SK-N-SH (cell line): ENCODE data around the gene PRSS48. TPM values are rescaled to one million over a fixed set of nuclear protein-coding genes. Genes with fewer than 3 reads are reported as not detected.
A peak's percentile ranks its signal among the peaks of the same experiment; 100 is the strongest.

Source experiments
- CTCF ChIA-PET: fragments of 300-600, 350-600 bp; formaldehyde crosslinking; extraction: SDS; loops from one replicate; lab custom pipeline; 2021; lab: Yijun Ruan, JAX
- POLR2A ChIA-PET: fragments of 350-600 bp; sonication (Branson Sonifier 250); formaldehyde crosslinking; extraction: SDS; loops from one replicate; lab custom pipeline; 2020; ENCODE audit warnings: antibody characterized with exemption, inconsistent platforms; lab: Yijun Ruan, JAX
- DNase-seq: peaks from one replicate; pipeline ENCODE4 v3.0.0; 2012
- H2AFZ ChIP-seq: fragments of 200-600 bp; sonication (generic); 2 replicates; pipeline ENCODE4 v1.8.1; 2016; ENCODE audit warnings: antibody characterized with exemption, mild to moderate bottlenecking, low read depth
- H3F3A ChIP-seq: fragments of 200-600 bp; sonication (generic); replicated peaks from 2 replicates; pipeline ENCODE3; 2016; ENCODE audit warnings: antibody characterized with exemption, mild to moderate bottlenecking; ENCODE audit not compliant: insufficient read depth
- H3K27ac ChIP-seq, 2 experiments: fragments of 200-500 bp in 1 of 2; fragments of 200-600 bp in 1 of 2; sonication (Bioruptor generic) in 1 of 2; sonication (generic), shearing (Covaris generic) in 1 of 2; 2 replicates each; pipeline versions ENCODE4 v1.5.1 to v1.6.1; 2014 to 2016; ENCODE audit warnings: low read depth in 2 of 2, inconsistent platforms in 1 of 2, low read length in 1 of 2, mild to moderate bottlenecking in 1 of 2, mixed read lengths in 1 of 2
- H3K27me3 ChIP-seq: fragments of 200-600 bp; sonication (generic), shearing (Covaris generic); 2 replicates; pipeline ENCODE4 v1.6.1; 2016; ENCODE audit warnings: mixed run types; ENCODE audit not compliant: insufficient read depth
- H3K36me3 ChIP-seq, 2 experiments: fragments of 200-500 bp in 1 of 2; fragments of 200-600 bp in 1 of 2; sonication (Bioruptor generic) in 1 of 2; sonication (generic) in 1 of 2; replicated peaks in 1 of 2; 2 replicates each; pipeline versions ENCODE3 to v1.5.1; 2014 to 2016; ENCODE audit warnings: low read length in 1 of 2, mild to moderate bottlenecking in 1 of 2; ENCODE audit not compliant: insufficient read depth in 2 of 2, control insufficient read depth in 1 of 2
- H3K4me1 ChIP-seq, 2 experiments: fragments of 200-500 bp in 1 of 2; fragments of 200-600 bp in 1 of 2; sonication (Bioruptor generic) in 1 of 2; sonication (generic), shearing (Covaris generic) in 1 of 2; 2 replicates each; pipeline versions ENCODE4 v1.5.1 to v1.6.1; 2014 to 2016; ENCODE audit warnings: low read depth in 1 of 2, low read length in 1 of 2, mixed run types in 1 of 2; ENCODE audit not compliant: insufficient read depth in 2 of 2, control insufficient read depth in 1 of 2
- H3K4me2 ChIP-seq: fragments of 200-600 bp; sonication (generic), shearing (Covaris generic); 2 replicates; pipeline ENCODE4 v1.6.1; 2017; ENCODE audit warnings: mixed run types
- H3K4me3 ChIP-seq, 2 experiments: fragments of 200-500 bp in 1 of 2; fragments of 200-600 bp in 1 of 2; sonication (Bioruptor generic) in 1 of 2; sonication (generic), shearing (Covaris generic) in 1 of 2; 2 replicates each; pipeline versions ENCODE4 v1.5.1 to v1.8.1; 2014 to 2016; ENCODE audit warnings: low read depth in 2 of 2, inconsistent platforms in 1 of 2, low read length in 1 of 2, mild to moderate bottlenecking in 1 of 2, mixed read lengths in 1 of 2, moderate library complexity in 1 of 2
- H3K79me2 ChIP-seq: fragments of 200-600 bp; sonication (generic); 2 replicates; pipeline ENCODE4 v1.8.1; 2017; ENCODE audit warnings: mild to moderate bottlenecking; ENCODE audit not compliant: insufficient read depth
- H3K9ac ChIP-seq: fragments of 200-600 bp; sonication (generic); 2 replicates; pipeline ENCODE4 v1.6.1; 2017; ENCODE audit warnings: mixed run types
- H3K9me2 ChIP-seq: fragments of 200-600 bp; sonication (generic); 2 replicates; pipeline ENCODE4 v1.6.1; 2017; ENCODE audit warnings: mixed run types
- H3K9me3 ChIP-seq: fragments of 200-600 bp; sonication (generic); 2 replicates; pipeline ENCODE4 v1.6.1; 2017; ENCODE audit warnings: mixed run types, mild to moderate bottlenecking, moderate library complexity
- H4K20me1 ChIP-seq: fragments of 200-600 bp; sonication (generic); 2 replicates; pipeline ENCODE4 v1.6.1; 2017; ENCODE audit warnings: mild to moderate bottlenecking, mixed run types; ENCODE audit not compliant: insufficient read depth
- ELF1 ChIP-seq: IDR thresholded peaks from 2 replicates; pipeline ENCODE4 v1.4.0; 2012
- EP300 ChIP-seq, 2 experiments: IDR thresholded peaks; 2 replicates each; pipeline versions ENCODE4 v1.4.0 to v1.6.1; 2012; ENCODE audit warnings: borderline replicate concordance in 1 of 2, low read depth in 1 of 2, low read length in 1 of 2
- FOSL2 ChIP-seq: IDR thresholded peaks from 2 replicates; pipeline ENCODE4 v1.4.0; 2012; ENCODE audit warnings: low read depth, mild to moderate bottlenecking, moderate library complexity, borderline replicate concordance
- FOXJ3 ChIP-seq: sonication (generic); formaldehyde crosslinking; IDR thresholded peaks from 2 replicates; pipeline ENCODE4 v1.5.1; 2020; ENCODE audit warnings: mild to moderate bottlenecking, missing genetic modification reagents
- FOXM1 ChIP-seq: IDR thresholded peaks from 2 replicates; pipeline ENCODE4 v1.4.0; 2012; ENCODE audit warnings: low read depth, mild to moderate bottlenecking
- GABPA ChIP-seq: IDR thresholded peaks from 2 replicates; pipeline ENCODE4 v1.4.0; 2012; ENCODE audit warnings: low read depth, mild to moderate bottlenecking
- GATA2 ChIP-seq: sonication (generic); formaldehyde crosslinking; IDR thresholded peaks from 2 replicates; pipeline ENCODE4 v1.5.0; 2020; ENCODE audit warnings: mild to moderate bottlenecking, missing genetic modification reagents
- JUND ChIP-seq: IDR thresholded peaks from 2 replicates; pipeline ENCODE4 v1.4.0; 2012
- MAX ChIP-seq: IDR thresholded peaks from 2 replicates; pipeline ENCODE4 v1.4.0; 2012; ENCODE audit warnings: low read depth
- PBX3 ChIP-seq: IDR thresholded peaks from 2 replicates; pipeline ENCODE4; 2012
- POLR2AphosphoS5 ChIP-seq: IDR thresholded peaks from 2 replicates; pipeline ENCODE4 v1.6.1; 2012; ENCODE audit warnings: low read depth, low read length
- RCOR1 ChIP-seq: fragments of 150-350 bp; IDR thresholded peaks from 2 replicates; pipeline ENCODE4 v1.6.1; 2017; ENCODE audit warnings: antibody characterized with exemption, low read length
- USF1 ChIP-seq: IDR thresholded peaks from 2 replicates; pipeline ENCODE4 v1.4.0; 2012; ENCODE audit warnings: low read depth, borderline replicate concordance
- USF2 ChIP-seq: fragments of 150-350 bp; IDR thresholded peaks from 2 replicates; pipeline ENCODE4 v1.6.1; 2017; ENCODE audit warnings: antibody characterized with exemption, low read length, low read depth, borderline replicate concordance
- YY1 ChIP-seq: IDR thresholded peaks from 2 replicates; pipeline ENCODE4 v1.4.0; 2012; ENCODE audit warnings: low read depth, mild to moderate bottlenecking
- ZBTB33 ChIP-seq: IDR thresholded peaks from 2 replicates; pipeline ENCODE4 v1.4.0; 2012; ENCODE audit warnings: low read depth, borderline replicate concordance
- WGBS: methylation state at CpG from one replicate; pipeline ENCODE4 v1.1.6; 2017; ENCODE audit warnings: low lambda C conversion rate; 5-methylcytosine and 5-hydroxymethylcytosine counted together
- polyA plus RNA-seq, 3 experiments: library from polyadenylated mRNA; depleted of rRNA; stranded (reverse); fragments of >200 nt; gene quantifications; 2 replicates each; pipeline ENCODE4 v1.2.3, GENCODE V29; 2012

Gene PRSS48
- polyA plus RNA-seq, 1 of the 3 experiments (the other 2 are of a cell fraction), result not detected

GRCh38 chr4:151323667-151324066 is 46.7 kb downstream of the PRSS48 start (continued):
- no peak for TF ChIP-seq USF2
- TF ChIP-seq MAX, result no peak
- TF ChIP-seq FOXM1, result no peak
- no peak for TF ChIP-seq ZBTB33
- no peak for TF ChIP-seq ELF1
- TF ChIP-seq FOXJ3 (CRISPR knock-in tag), result no peak

GRCh38 chr4:151324124-151324751 is 47.3 kb downstream of the PRSS48 start:
- WGBS, result 32% methylated on average over 12 of the region's 12 CpGs
- Histone ChIP-seq H3K9ac (peak overlapping the region; percentile 84; the same call in 1 of the 2 replicates), H4K20me1 (no peaks in the 10 kb centered on the region), H3K9me2 (no peaks in the 10 kb centered on the region), H3K4me2 (peak overlapping the region; percentile 79), H3K4me1 (peaks cover 0 to 7% of the 10 kb centered on the region in 2 experiments; a peak in 2 of 4 replicates), H3F3A (peaks cover 34% of the 10 kb centered on the region), H3K4me3 (peak overlapping the region; percentile 80 to 81), H2AFZ (peak overlapping the region; percentile 98; the same call in 1 of the 2 replicates), H3K27me3 (no peaks in the 10 kb centered on the region), H3K27ac (peak overlapping the region; percentile 68 to 81; a peak in 3 of 4 replicates), H3K79me2 (peaks cover 41% of the 10 kb centered on the region)
- CTCF ChIA-PET, result interaction anchor here (0.8 to 1.3 kb wide), 5 partner anchors 10 to 288 kb away, joined by 3 to 4 read pairs (median 3); no protein-coding TSS in a partner anchor
- POLR2A ChIA-PET, result interaction anchor here (1.0 to 1.4 kb wide), 3 partner anchors 27 to 224 kb away, joined by 3 to 4 read pairs (median 3); partner anchors contain the start of gene RPS3A
- DNase-seq, result peak; percentile 22
- TF ChIP-seq GABPA (no peak), RCOR1 (no peak)
- TF ChIP-seq, all 33 proteins: peak for 0
- peaks cover 0 to 3% of the 10 kb centered on the region in 2 experiments for H3K36me3 ChIP-seq
- no peaks in the 10 kb centered on the region for H3K9me3 ChIP-seq

GRCh38 chr4:151324752-151325110 is 47.8 kb downstream of the PRSS48 start:
- Histone ChIP-seq H3K9me3 (no peaks in the 10 kb centered on the region), H3K27me3 (no peaks in the 10 kb centered on the region), H3K79me2 (peaks cover 36% of the 10 kb centered on the region), H4K20me1 (no peaks in the 10 kb centered on the region), H3F3A (peaks cover 39% of the 10 kb centered on the region), H3K4me2 (peak overlapping the region; percentile 79), H3K4me3 (peak overlapping the region; percentile 80 to 81), H2AFZ (peak overlapping the region; percentile 98; the same call in 1 of the 2 replicates), H3K36me3 (no peaks in the 10 kb centered on the region), H3K9ac (peak overlapping the region; percentile 84), H3K27ac (peak overlapping the region; percentile 68 to 81), H3K9me2 (no peaks in the 10 kb centered on the region), H3K4me1 (peaks cover 0 to 7% of the 10 kb centered on the region in 2 experiments; a peak in 3 of 4 replicates)
- ChIA-PET POLR2A (interaction anchor here (0.6 to 1.4 kb wide), 6 partner anchors 26 to 225 kb away, joined by 3 to 5 read pairs (median 3); partner anchors contain the start of gene RPS3A), CTCF (interaction anchor here (0.8 to 1.3 kb wide), 5 partner anchors 9 to 288 kb away, joined by 3 read pairs; no protein-coding TSS in a partner anchor)
- TF ChIP-seq JUND (peak; percentile 55; the same call in 1 of the 2 replicates), POLR2AphosphoS5 (no peak), YY1 (0 out of 2 replicates have a peak, but pooled peaks have one; percentile 13), MAX (peak; percentile 93), USF1 (no peak), EP300 (IDR thresholded peaks at IDR 0.05; ENCODE audit: borderline replicate concordance in 1 of 2, low read depth in 1 of 2, low read length in 1 of 2) (no peak), PBX3 (no peak), FOSL2 (peak; percentile 80; the same call in 1 of the 2 replicates), GATA2 (CRISPR knock-in tag) (0 out of 2 replicates have a peak, but pooled peaks have one; percentile 31)
- peak; percentile 64 for DNase-seq
- WGBS, result 1% methylated on average over 17 of the region's 21 CpGs
